Measurements from ENCODE around the gene B3GNT2.

Gene B3GNT2

DNA sequence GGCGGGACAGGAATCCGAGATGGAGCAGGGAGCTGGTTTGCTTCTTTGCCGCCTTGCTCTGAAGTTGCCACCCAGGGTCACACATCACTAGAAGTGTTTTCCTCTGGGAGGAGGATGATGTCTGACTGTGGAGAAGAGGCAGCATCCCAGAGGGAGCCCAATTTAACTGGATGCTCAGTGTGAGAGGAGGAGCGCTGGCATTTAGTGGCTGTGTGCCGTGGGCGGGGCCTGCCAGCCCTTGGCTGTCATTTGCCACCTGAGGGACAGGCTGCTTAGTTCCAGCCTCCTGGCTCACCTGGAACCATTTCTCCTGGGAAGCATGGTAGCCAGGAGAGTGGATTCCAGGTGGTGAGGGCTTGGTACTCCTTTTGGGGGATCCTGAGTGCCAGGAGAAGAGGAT is 9.6 kb downstream of the B3GNT2 start:
- DNase-seq (ENCODE audit: low read depth) = no peak

DNA sequence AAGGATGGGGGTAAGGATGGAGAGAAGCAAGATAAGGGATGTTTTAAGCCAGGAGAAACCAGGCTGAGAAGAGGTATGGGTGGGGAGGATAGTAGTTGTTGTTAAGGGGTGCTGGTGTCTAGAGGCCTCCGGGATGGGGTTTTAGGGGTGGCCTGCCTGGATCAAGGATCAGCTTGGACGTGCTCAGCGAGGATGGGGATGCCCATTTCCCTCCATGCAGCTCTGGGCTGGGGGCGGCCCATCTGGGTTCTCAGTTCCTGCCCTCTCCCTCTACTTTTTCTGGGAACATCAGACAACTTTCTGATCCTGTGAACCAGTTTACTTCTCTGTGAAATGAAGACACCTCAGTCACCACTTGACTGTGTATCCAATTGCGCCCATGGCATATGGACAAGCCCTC is 10.1 kb downstream of the B3GNT2 start:
- no peak for DNase-seq (ENCODE audit: low read depth)

DNA sequence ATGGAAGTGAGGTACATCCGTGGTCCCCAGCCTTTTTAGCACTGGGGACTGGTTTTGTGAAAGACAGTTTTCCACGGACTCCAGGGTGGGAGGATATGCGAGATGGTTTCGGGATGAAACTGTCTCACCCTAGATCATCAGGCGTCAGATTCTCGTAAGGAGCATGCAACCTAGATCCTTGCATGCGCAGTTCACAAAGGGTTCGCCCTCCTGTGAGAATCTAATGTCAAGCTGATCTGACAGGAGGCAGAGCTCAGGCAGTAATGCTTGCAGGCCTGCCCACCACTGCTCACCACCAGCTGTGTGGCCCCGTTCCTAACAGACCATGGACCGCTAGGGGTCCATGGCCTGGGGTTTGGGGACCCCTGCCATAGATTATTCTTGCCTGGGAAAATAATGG is 11.6 kb downstream of the B3GNT2 start:
- DNase-seq (ENCODE audit: low read depth) = no peak

DNA sequence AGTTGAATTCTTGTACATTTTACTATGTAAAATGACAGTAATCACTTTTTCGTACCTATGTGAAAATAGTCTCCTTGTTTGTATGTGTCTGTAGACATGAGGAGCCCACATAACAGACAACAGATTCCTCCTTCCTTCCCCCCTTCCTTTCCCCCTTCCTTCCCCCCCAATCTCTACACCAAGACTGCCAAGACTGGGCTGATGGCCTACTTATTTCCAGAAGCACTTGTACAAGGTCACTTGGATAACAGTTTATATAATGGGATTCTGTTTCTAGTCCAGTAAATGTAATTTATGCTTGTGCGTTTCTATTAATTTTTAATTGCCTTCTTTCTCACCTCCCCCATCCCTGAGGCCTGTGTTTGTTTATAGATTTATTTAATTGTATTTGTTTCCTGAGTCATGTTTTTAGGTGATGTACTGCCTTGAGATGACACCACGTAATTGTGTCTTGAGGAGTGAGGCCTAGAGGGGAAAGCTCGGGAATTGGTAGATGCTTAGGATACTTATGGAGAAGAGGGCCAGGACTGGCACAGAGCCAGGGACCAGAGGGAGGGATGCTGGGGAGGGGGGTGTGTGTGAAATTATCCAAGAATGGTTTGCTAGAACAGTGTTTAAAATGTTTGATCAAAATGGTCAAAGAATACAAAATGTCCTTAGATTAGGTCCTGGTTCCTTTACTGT is 12.3 kb downstream of the B3GNT2 start:
- no peak for DNase-seq (ENCODE audit: low read depth)

DNA sequence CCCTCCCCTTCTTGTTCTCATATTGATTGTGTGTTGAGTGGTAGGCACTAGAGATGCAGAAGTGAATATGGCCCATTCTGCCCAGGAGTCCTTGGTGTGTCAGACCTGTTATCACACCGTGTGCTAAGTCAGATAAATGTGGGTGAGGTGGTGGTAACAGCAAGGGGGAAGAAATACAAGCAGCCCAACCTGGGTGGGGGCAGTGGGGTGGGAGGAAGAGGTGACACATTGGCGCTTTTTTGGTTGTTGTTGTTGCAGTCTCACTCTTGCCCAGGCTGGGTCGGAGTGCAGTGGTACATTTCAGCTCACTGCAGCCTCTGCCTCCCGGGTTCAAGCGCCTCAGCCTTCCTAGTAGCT is 12.8 kb downstream of the B3GNT2 start:
- no peak for DNase-seq (ENCODE audit: low read depth)

DNA sequence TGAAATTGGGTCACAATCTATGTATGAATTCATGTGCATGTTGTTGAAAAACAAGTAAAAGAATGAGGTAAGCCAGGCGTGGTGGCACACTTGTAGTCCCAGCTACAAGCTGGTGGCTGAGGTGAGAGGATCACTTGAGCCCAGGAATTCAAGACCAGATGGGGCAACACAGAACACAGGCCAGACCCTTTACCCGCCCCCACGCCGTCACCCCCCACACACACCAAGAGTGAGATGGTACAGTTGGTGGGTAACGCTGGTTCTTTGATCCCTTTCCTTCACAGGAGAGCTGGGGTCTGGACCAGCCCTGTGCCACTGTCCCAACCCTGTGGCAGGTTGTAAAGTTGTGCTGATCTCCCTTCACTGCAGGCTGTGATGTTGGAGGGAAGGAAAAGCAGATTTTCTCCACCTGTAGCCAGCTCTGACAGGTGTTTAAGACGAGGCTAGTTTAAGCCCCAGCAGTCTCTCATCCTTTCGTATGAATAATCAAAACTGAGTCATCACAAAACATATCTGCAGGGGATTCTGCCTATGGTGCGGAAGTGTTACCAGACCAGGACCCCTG is 13.6 kb downstream of the B3GNT2 start:
- DNase-seq (ENCODE audit: low read depth) = no peak

DNA sequence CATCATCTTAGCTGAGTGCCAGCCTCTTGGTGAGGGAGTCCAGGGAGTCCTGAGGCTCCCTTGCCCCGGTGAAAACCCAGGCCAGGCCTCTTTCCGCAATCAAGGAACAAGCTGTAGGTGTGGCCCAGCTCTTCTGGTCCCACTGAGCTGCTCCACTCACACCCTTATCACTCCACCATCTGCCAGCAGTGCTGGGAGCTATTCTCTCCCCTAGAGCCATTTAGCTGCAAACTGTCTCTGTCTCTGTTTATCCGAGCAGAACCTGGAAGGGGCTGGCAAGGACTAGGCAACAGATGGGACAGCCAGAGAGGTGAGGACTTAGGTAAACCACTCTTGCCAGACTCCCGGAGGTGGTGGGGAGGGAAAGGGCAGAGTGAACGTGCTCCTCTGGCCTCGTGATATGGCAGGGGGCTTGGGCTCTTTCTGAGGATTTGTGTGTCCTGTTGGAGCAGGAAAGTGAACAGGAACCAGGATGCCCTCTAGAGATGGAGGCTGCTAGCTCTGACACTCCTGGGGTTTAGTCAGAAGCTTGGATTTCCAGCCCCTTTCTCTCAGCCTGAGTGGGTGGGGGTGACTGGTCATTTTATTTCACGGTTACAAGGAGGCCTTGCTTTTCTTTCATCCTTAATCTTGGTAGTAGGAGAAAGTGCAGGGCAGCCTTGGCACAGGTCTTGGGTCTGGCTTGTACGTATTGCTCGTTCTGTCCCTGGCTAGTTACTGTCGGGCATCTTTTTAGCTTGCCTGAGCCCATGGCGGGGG is 19.6 kb downstream of the B3GNT2 start:
- no peak for DNase-seq (ENCODE audit: low read depth)

DNA sequence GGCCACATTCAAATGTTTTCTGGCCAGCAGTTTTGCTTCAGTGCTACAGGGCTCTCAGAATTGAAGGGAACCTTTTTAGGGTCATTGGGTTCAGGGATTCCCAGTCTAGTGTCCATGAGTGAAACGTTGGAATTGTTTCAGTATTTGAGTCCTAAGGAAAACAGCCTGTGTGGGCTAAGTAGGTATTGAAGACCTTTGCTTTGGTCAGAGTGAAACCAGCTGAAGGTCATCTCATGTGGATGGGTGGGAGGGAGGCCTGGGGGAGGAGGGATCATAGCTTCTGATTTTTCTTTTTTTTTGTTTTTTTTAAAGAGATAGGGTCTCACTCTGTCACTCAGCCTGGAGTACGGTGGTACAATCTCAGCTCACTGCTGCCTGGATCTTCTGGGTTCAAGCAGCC is 20.2 kb downstream of the B3GNT2 start:
- no peak for DNase-seq (ENCODE audit: low read depth)

DNA sequence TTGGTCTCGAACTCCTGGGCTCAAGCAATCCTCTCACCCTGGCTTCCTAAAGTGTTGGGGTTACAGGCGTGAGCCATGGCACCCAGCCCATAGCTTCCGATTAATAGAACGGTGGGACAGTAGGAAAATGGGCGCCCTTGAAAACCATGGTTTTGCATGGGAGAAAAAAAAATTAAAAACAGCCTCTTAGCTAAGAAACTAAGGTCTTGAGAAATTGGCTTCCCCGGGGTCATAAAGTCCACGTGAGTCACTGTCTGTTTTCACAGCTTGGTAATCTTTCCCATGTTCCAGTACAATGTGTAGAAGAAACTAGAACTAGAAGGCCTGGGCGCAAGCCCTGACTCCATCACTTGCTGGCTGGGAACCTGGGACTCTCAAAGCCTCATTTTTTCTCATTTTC is 20.7 kb downstream of the B3GNT2 start:
- DNase-seq (ENCODE audit: low read depth) = no peak

DNA sequence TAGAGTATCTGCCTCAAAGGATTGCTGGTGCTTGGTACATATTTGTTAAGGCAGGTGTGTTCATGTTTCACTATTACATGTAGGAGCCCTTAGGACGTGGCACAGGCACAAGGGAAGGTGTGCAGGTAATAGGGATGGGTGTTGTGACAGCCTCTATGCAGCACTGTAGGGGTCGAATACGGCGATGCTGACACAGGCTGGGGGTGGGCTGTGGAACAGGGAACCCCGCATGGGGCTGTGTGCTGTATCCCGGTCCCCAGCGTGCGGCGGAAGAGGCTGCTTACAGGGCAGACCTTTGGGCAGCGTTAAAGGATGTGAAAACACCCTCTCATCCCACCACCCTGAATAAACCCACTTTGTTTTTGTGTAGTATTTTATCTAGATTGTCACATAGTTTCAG is 21.5 kb downstream of the B3GNT2 start:
- no peak for DNase-seq (ENCODE audit: low read depth)

DNA sequence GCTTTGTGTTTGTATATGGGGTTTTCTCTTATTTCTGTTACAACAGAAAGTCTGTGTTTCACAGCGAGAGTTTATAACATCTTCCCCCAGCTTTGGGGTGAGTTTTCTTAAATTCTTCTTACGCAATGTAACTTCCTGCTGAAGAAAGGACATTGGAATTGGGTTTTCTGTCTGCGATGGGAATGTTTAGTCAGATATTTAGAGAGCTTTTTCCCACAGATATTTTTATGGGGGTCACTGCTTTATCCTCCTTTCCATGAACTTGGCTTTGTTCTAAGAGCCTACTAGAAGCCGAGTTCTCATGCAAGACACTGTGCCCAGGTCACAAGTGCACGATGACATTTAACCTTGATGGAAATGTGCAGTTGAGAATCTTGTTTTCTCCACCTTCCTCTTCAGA is 22.1 kb downstream of the B3GNT2 start:
- DNase-seq (ENCODE audit: low read depth) = no peak

DNA sequence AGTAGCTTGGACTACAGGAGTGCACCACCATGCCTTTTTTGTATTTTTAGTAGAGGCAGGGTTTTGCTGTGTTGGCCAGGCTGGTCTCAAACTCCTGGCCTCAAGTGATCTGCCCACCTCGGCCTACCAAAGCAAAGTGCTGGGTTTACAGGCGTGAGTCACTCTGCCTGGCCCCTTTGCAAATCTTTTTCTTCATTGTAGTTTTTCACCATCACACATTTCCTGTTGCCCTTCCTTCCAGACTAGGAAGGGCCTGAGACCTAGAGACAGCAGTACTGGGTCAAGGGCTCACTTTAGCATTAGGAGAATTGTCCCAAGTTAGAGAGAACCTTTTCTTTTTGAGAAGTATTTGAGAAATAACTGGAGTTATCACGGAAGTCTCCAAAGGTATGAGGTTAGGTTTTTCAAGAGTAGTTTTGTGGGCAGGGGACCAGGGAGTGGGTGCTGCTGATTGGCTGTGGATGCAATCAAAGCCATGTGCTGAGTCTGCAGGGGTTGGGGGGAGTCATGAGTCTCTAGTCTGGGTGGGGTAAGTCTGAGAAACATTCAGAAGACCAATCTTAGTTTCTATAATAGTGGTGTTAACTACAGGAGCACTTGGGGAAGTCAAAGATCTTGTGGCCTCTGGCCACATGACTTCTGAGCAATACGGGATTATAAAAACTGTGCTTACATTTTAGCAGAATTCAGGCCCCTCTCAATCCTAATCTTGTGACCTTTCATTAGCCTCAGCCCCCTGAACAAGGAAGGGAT is 23.7 kb downstream of the B3GNT2 start:
- no peak for DNase-seq (ENCODE audit: low read depth)

DNA sequence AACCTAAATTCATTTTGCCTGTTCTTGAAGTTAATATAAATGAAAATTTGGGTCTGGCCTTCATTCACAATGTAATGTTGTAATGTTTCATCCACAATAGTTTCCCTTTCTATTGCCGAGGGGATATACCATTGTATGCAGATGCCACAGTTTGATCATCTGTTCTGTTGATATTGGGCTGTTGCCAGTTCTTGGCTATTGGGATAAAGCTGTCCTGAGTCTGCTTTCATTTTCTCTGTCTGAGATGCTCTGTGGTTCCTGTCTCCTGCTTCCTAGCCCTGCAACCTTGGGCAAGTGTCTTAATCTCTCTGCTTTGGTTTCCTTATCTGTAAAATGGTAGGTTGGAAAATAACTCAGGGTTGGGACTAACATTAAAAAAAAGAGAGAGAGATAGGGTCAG is 25.2 kb downstream of the B3GNT2 start:
- no peak for DNase-seq (ENCODE audit: low read depth)

DNA sequence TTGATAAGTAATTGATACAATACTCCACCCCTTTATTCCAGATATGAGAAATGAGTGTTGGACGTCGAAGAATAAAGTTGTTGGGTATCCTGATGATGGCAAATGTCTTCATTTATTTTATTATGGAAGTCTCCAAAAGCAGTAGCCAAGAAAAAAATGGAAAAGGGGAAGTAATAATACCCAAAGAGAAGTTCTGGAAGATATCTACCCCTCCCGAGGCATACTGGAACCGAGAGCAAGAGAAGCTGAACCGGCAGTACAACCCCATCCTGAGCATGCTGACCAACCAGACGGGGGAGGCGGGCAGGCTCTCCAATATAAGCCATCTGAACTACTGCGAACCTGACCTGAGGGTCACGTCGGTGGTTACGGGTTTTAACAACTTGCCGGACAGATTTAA is 26.3 kb downstream of the B3GNT2 start:
- DNase-seq (ENCODE audit: low read depth) = no peak

DNA sequence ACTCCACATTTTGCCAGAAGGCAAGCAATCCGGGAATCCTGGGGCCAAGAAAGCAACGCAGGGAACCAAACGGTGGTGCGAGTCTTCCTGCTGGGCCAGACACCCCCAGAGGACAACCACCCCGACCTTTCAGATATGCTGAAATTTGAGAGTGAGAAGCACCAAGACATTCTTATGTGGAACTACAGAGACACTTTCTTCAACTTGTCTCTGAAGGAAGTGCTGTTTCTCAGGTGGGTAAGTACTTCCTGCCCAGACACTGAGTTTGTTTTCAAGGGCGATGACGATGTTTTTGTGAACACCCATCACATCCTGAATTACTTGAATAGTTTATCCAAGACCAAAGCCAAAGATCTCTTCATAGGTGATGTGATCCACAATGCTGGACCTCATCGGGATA is 26.8 kb downstream of the B3GNT2 start:
- DNase-seq (ENCODE audit: low read depth) = no peak

DNA sequence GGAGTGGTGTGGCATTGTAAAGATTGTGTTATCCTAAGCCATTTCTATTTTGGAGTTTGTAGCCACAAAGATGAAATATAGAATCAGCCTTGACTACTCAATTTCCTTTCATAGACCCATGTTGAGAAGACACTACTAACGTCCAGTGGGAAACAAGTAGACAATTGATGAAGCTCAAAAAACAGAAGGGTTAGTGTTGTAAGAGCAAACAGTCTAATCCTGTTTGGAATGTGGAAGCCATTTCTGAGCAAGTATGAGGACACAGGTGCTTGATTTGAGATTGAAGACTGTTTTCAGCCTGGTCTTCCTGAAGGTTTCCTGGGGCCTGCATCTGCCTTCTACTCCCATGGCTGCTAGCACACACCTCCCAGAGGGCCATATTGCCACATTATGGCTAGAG is 29.1 kb downstream of the B3GNT2 start:
- no peak for DNase-seq (ENCODE audit: low read depth)

DNA sequence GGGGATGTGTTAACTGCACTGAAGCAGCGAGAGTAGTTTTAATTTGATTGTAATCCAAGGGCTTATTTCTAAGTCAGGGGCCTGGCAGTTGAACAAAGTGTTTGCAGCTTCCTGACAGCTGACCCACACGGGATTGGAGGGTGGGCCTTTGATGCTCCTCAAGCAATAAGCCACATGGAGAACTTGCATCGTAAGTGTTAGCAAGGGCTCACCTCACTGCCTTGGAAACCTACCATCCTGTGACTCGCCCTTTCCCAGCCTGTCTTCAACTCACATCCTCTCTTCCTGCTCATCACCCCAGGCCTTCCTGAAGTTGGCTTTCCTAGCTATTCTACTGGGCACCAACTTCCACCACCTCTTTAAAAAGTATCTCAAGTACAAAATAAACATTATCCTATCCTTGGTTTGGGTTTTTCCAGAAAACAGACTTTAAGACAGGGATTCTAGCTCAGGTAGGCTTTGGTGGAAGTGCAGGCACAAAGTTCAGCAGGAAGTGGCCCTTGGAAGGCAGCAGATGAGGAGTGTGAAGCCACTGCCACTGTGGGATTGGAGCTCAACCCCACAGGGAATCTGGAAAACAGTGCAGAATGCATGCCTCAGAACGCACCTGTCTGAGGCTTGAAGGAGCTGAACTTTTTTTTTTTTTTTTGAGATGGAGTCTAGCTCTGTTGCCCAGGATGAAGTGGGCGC is 31.6 kb downstream of the B3GNT2 start:
- no peak for DNase-seq (ENCODE audit: low read depth)

DNA sequence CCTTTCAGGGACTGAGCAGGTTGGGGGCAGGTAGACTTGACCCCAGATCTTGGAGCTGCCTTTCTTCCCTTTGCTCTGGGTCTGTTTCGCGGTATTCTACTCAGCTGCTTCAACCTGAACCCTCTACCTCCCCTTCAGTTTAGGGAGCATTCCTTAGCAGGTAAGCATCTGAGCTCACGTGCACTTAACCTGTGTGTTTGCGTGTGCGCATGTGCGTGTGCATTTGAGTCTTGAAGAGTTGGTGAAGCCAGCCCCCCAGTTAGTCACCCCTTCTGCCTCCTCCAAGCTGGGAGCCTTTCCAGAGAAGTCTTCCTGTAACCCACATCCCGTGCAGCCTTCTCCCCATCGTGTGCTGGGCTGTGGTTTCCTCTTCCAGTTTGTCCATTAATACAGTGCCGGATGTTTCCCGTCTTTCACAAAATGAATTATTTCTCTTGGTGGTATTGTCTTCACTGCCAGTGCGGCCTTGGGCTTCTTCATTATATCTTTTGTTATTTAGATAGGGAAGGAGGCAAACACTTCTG is 33.2 kb downstream of the B3GNT2 start:
- no peak for DNase-seq (ENCODE audit: low read depth)

DNA sequence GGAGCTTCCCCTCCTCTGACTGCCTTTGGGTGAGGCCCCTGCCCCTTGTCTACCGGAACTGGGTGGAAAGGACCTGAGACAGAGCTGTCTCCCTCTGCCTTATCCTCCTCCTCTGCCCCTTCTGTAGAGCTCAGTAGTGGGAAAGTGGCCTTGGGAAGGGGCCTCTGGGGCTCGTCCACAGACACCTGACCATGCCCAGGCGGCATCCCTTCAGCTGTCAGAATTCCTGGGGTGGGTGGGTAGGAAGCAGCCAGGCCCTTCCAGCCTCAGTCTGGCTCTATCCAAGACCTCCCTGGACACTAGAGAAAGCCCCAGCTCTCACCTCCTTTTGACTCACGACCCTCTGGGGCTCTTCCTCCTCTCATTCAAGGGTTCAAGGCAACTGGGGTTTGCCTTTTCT is 35.6 kb downstream of the B3GNT2 start:
- no peak for DNase-seq (ENCODE audit: low read depth)

DNA sequence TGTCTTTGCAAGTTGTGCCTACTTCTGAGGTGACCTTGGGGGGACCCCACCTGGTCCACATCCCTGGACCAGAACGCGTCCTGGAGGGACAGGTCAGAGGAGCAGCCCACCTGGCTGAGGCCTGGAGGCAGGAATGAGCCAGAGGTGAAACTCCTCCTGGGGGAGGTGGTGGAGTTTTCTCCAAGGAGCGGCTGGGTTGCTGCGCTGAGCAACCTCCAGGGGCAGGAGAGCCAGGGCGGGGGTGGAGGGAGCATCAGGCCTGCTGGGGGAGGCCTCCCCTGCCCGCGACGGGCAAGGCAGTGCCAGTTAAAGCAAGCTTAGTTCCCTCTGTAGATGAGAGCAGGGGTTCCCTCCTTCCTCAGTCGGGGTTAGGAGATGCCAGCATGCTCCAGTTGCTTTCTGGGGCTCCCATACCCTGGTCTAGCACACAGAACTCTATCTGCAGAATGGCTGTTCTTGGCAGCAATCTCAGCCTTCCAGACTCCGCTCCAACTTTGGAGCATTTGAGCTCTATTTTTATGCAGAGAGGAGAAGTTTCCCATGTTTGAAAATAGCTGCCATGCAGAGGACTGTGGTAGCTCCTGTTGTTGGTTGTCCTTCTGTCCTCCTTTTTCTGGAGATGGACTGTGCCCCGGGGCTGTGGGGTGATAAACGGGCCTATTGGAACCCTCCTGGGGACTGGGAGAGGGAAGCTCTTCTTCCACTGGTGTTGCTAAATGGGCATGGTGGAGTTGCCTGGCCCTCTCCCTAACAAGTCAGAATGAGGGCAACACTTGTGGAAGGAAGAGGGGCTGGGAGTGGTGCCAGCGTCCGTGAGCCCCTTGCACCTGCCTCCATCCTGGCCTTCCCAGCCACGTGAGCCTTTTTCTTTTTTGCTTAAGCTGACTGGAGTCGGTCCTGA is 39.1 kb downstream of the B3GNT2 start:
- no peak for DNase-seq (ENCODE audit: low read depth)

DNA sequence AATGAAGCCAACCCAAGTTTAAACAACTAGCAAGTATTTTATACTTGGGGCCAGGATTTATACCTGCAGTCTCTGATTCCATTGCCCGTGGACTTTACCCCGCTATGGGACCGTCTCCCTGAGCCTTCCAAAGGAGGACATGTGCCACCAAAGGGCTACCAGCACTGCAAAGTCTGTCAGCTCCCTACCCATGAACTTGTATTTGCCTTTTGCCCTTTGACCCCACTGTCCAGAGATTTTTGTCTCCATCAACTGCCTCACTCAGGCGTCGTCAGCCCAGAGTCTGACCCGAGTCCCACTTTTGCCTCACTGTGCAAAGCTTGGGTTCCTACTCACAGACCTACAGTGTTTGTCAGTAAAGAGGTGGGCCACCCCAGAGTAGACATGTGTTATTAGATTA is 40.6 kb downstream of the B3GNT2 start:
- no peak for DNase-seq (ENCODE audit: low read depth)

Data from activated T-helper 9 cell treated with anti-CD3 and anti-CD28 coated beads, Interleukin-2, amount 50 U/mL, for 16 hours (primary cell).